PC-9 (cell line): ENCODE measurements around the gene FADS3. TPM values are rescaled to one million over a fixed set of nuclear protein-coding genes. Genes with fewer than 3 reads are reported as not detected.

Source experiments
- BruUV-seq: library from RNA; stranded (reverse); fragments of 400-500 nt; replicated peaks from 2 replicates; lab custom pipeline; 2021; lab: Mats Ljungman, UMichigan
- CTCF ChIA-PET: fragments of 300-600 bp; sonication (Branson Sonifier 250); formaldehyde crosslinking; loops from one replicate; lab custom pipeline; 2022; ENCODE audit warnings: antibody characterized with exemption; lab: Charles Lee
- POLR2A ChIA-PET: fragments of 300-600 bp; sonication (Branson Sonifier 250); formaldehyde crosslinking; loops from one replicate; lab custom pipeline; 2022; ENCODE audit warnings: antibody characterized with exemption; ENCODE audit not compliant: unreplicated experiment; lab: Charles Lee
- DNase-seq, 2 experiments: peaks; one replicate each; pipeline versions ENCODE4 v3.0.0 to v3.0.0-alpha.2; 2015 to 2022; ENCODE audit warnings: mixed read lengths in 1 of 2
- H2AFZ ChIP-seq: fragments of 200-600 bp; sonication (generic); 2 replicates; pipeline ENCODE4 v1.8.1; 2017; ENCODE audit warnings: antibody characterized with exemption
- H3F3A ChIP-seq: fragments of 200-600 bp; sonication (generic); 2 replicates; pipeline ENCODE4 v1.8.1; 2017; ENCODE audit warnings: antibody characterized with exemption, mild to moderate bottlenecking, low read depth; ENCODE audit not compliant: insufficient read depth
- H3K27ac ChIP-seq: fragments of 200-600 bp; sonication (generic); 2 replicates; pipeline ENCODE4 v1.6.1; 2016; ENCODE audit warnings: mixed run types
- H3K27me3 ChIP-seq: fragments of 200-600 bp; sonication (generic); 2 replicates; pipeline ENCODE4 v1.6.1; 2016; ENCODE audit warnings: low read depth, mixed run types; ENCODE audit not compliant: insufficient read depth
- H3K36me3 ChIP-seq: fragments of 200-600 bp; sonication (generic); 2 replicates; pipeline ENCODE4 v1.6.1; 2016; ENCODE audit warnings: low read depth, mixed run types
- H3K4me1 ChIP-seq: fragments of 200-600 bp; sonication (generic); replicated peaks from 2 replicates; pipeline ENCODE4 v1.6.1; 2016; ENCODE audit warnings: mixed run types; ENCODE audit not compliant: insufficient read depth
- H3K4me2 ChIP-seq: fragments of 200-600 bp; sonication (generic); 2 replicates; pipeline ENCODE4 v1.6.1; 2017; ENCODE audit warnings: mixed run types
- H3K4me3 ChIP-seq: fragments of 200-600 bp; sonication (generic); 2 replicates; pipeline ENCODE4 v1.6.1; 2016; ENCODE audit warnings: mixed run types
- H3K79me2 ChIP-seq: fragments of 200-600 bp; sonication (generic); 2 replicates; pipeline ENCODE4 v1.6.1; 2017; ENCODE audit warnings: low read depth, mixed run types
- H3K9me2 ChIP-seq: fragments of 200-600 bp; sonication (generic); 2 replicates; pipeline ENCODE4 v1.8.1; 2017; ENCODE audit warnings: mild to moderate bottlenecking; ENCODE audit not compliant: insufficient read depth
- H3K9me3 ChIP-seq: fragments of 200-600 bp; sonication (generic); 2 replicates; pipeline ENCODE4 v1.8.1; 2016; ENCODE audit warnings: low read depth; ENCODE audit not compliant: insufficient read depth
- H4K20me1 ChIP-seq: fragments of 200-600 bp; sonication (generic); 2 replicates; pipeline ENCODE4 v1.8.1; 2017; ENCODE audit not compliant: insufficient read depth
- CTCF ChIP-seq: fragments of 200-600 bp; sonication (generic); conservative IDR thresholded peaks from 2 replicates; pipeline ENCODE4 v1.6.1; 2017; ENCODE audit warnings: mixed run types, antibody characterized with exemption, mild to moderate bottlenecking, moderate library complexity
- EZH2 ChIP-seq: fragments of 200-600 bp; sonication (generic); IDR thresholded peaks from 2 replicates; pipeline ENCODE4 v1.8.0; 2017; ENCODE audit warnings: antibody characterized with exemption, low read depth
- intact Hi-C: fragments of 100-400 bp; cut with micrococcal nuclease; formaldehyde crosslinking; loops from one replicate; pipeline ENCODE4 v1.10.0; 2022; ENCODE audit not compliant: unreplicated experiment
- total RNA-seq: library from RNA; stranded (reverse); gene quantifications from 2 replicates; pipeline ENCODE4 v1.2.3, GENCODE V29; 2021

FADS3 gene
- total RNA-seq, 1 experiment from 2014 or later, result 75.5 TPM

- intact Hi-C loops, result no loop called here
- BruUV-seq, result no TSS peak
- ChIA-PET POLR2A (no interaction called here), CTCF (interaction anchor here (0.7 kb wide), 1 partner anchor 17 kb away, joined by 34 read pairs; no protein-coding TSS in a partner anchor)
- no peaks in the 10 kb centered on the region for H3K9me2 ChIP-seq
- H3K27me3 ChIP-seq, result no peaks in the 10 kb centered on the region
- no peak overlapping the region for H3K27ac ChIP-seq
- H3K36me3 ChIP-seq, result no peaks in the 10 kb centered on the region
- no peak overlapping the region for H3K4me2 ChIP-seq
- H2AFZ ChIP-seq, result no peak overlapping the region
- no peak for TF ChIP-seq EZH2
- no peak for TF ChIP-seq CTCF
- 0 out of 2 replicates have a peak, but pooled peaks cover 5% of the 10 kb centered on the region for H3F3A ChIP-seq
- H3K4me1 ChIP-seq, result 0 out of 2 replicates have a peak, but pooled peaks cover 4% of the 10 kb centered on the region
- H4K20me1 ChIP-seq, result no peaks in the 10 kb centered on the region
- no peak overlapping the region for H3K4me3 ChIP-seq
- no peaks in the 10 kb centered on the region for H3K79me2 ChIP-seq
- DNase-seq, result no peak
- no peaks in the 10 kb centered on the region for H3K9me3 ChIP-seq
These were observed 34.9 kb upstream of the FADS3 start for GRCh38 chr11:61926235-61926634.

- no peaks in the 10 kb centered on the region for H3K79me2 ChIP-seq
- no peaks in the 10 kb centered on the region for H4K20me1 ChIP-seq
- H3K4me3 ChIP-seq, result no peak overlapping the region
- no peak overlapping the region for H3K4me2 ChIP-seq
- DNase-seq, result no peak
- no peaks in the 10 kb centered on the region for H3K36me3 ChIP-seq
- no peak overlapping the region for H3K27ac ChIP-seq
- no peaks in the 10 kb centered on the region for H3K9me3 ChIP-seq
- CTCF ChIA-PET, result interaction anchor here (0.7 kb wide), 1 partner anchor 17 kb away, joined by 34 read pairs; no protein-coding TSS in a partner anchor
- no peaks in the 10 kb centered on the region for H3K27me3 ChIP-seq
- H3K4me1 ChIP-seq, result 0 out of 2 replicates have a peak, but pooled peaks cover 4% of the 10 kb centered on the region
- intact Hi-C loops, result no loop called here
- POLR2A ChIA-PET, result no interaction called here
- no peak overlapping the region for H2AFZ ChIP-seq
- no peaks in the 10 kb centered on the region for H3K9me2 ChIP-seq
- no TSS peak for BruUV-seq
- no peak for TF ChIP-seq EZH2
- no peak for TF ChIP-seq CTCF
- H3F3A ChIP-seq, result 0 out of 2 replicates have a peak, but pooled peaks cover 5% of the 10 kb centered on the region
These were observed 34.4 kb upstream of the FADS3 start for GRCh38 chr11:61925736-61926135.

GRCh38 chr11:61924064-61924455 lies 32.7 kb upstream of the FADS3 start:
- intact Hi-C loops, result no loop called here
- peaks cover 10% of the 10 kb centered on the region; the same call in 1 of the 2 replicates for H3K27me3 ChIP-seq
- no peak for DNase-seq
- no peaks in the 10 kb centered on the region for H3K9me3 ChIP-seq
- peaks cover 8% of the 10 kb centered on the region; the same call in 1 of the 2 replicates for H3F3A ChIP-seq
- BruUV-seq, result no TSS peak
- H4K20me1 ChIP-seq, result no peaks in the 10 kb centered on the region
- TF ChIP-seq CTCF, result no peak
- TF ChIP-seq EZH2, result no peak
- ChIA-PET CTCF (no interaction called here), POLR2A (interaction anchor here (0.7 kb wide), 1 partner anchor 184 kb away, joined by 6 read pairs; no protein-coding TSS in a partner anchor)
- H3K4me3 ChIP-seq, result no peak overlapping the region
- H3K36me3 ChIP-seq, result no peaks in the 10 kb centered on the region
- no peak overlapping the region for H2AFZ ChIP-seq
- H3K9me2 ChIP-seq, result no peaks in the 10 kb centered on the region
- H3K27ac ChIP-seq, result no peak overlapping the region
- no peak overlapping the region for H3K4me2 ChIP-seq
- no peaks in the 10 kb centered on the region for H3K79me2 ChIP-seq
- H3K4me1 ChIP-seq, result 0 out of 2 replicates have a peak, but pooled peaks cover 4% of the 10 kb centered on the region
